WTC11 (cell line): ENCODE results near the gene RASSF1. TPM values are rescaled to one million over a fixed set of nuclear protein-coding genes. Genes with fewer than 3 reads are reported as not detected.

ENCODE experiments used
- ATAC-seq: fragments of 200-7000 bp; cut with Tn5 transposase; 2 replicates; pipeline ENCODE4 v1.10.0; 2021; ENCODE audit warnings: mild to moderate bottlenecking, moderate library complexity
- CTCF ChIA-PET: fragments of 300-600 bp; sonication (Branson Sonifier 250); formaldehyde crosslinking; loops from one replicate; lab custom pipeline; 2021; ENCODE audit warnings: antibody characterized with exemption; lab: Charles Lee
- POLR2A ChIA-PET: fragments of 350-600 bp; sonication (Branson Sonifier 250); formaldehyde crosslinking; loops from one replicate; lab custom pipeline; 2021; ENCODE audit warnings: antibody characterized with exemption; lab: Charles Lee
- DNase-seq: peaks from one replicate; pipeline ENCODE4 v3.0.0; 2021; ENCODE audit warnings: low spot score
- H3K27ac Mint-ChIP-seq: 2 replicates; pipeline ENCODE4 v1.8.0; 2021; ENCODE audit warnings: mixed read lengths
- H3K27me3 Mint-ChIP-seq: 2 replicates; pipeline ENCODE4 v1.8.0; 2021; ENCODE audit warnings: low read depth, mild to moderate bottlenecking, moderate library complexity, mixed read lengths
- H3K36me3 Mint-ChIP-seq: 2 replicates; pipeline ENCODE4 v1.8.0; 2021; ENCODE audit warnings: mixed read lengths
- H3K4me1 Mint-ChIP-seq: 2 replicates; pipeline ENCODE4 v1.8.0; 2022; ENCODE audit warnings: mixed read lengths
- H3K4me3 Mint-ChIP-seq: 2 replicates; pipeline ENCODE4 v1.8.0; 2021; ENCODE audit warnings: mild to moderate bottlenecking, moderate library complexity, mixed read lengths
- H3K9me3 Mint-ChIP-seq: 2 replicates; pipeline ENCODE4 v1.8.0; 2021; ENCODE audit warnings: mixed read lengths
- CBFB ChIP-seq: sonication (generic); formaldehyde crosslinking; IDR thresholded peaks from 2 replicates; pipeline ENCODE4 v1.8.1; 2022; ENCODE audit warnings: mild to moderate bottlenecking, low read depth, missing genetic modification reagents
- CREB1 ChIP-seq: sonication (generic); formaldehyde crosslinking; IDR thresholded peaks from 2 replicates; pipeline ENCODE4 v1.8.0; 2023; ENCODE audit warnings: mild to moderate bottlenecking, missing genetic modification reagents
- FOXP1 ChIP-seq: sonication (generic); formaldehyde crosslinking; IDR thresholded peaks from 2 replicates; pipeline ENCODE4 v1.8.0; 2022; ENCODE audit warnings: missing genetic modification reagents, mild to moderate bottlenecking, moderate library complexity, borderline replicate concordance
- GABPB1 ChIP-seq: sonication (generic); formaldehyde crosslinking; IDR thresholded peaks from 2 replicates; pipeline ENCODE4 v1.8.1; 2023; ENCODE audit warnings: mild to moderate bottlenecking, missing genetic modification reagents
- JUN ChIP-seq: sonication (generic); formaldehyde crosslinking; IDR thresholded peaks from 2 replicates; pipeline ENCODE4 v1.8.0; 2023; ENCODE audit warnings: mild to moderate bottlenecking, missing genetic modification reagents
- KAT7 ChIP-seq: sonication (generic); formaldehyde crosslinking; IDR thresholded peaks from 2 replicates; pipeline ENCODE4 v1.8.1; 2023; ENCODE audit warnings: missing genetic modification reagents, mild to moderate bottlenecking, borderline replicate concordance
- NFYB ChIP-seq: sonication (generic); formaldehyde crosslinking; conservative IDR thresholded peaks from 2 replicates; pipeline ENCODE4 v1.8.0; 2022; ENCODE audit warnings: low read depth, missing genetic modification reagents
- NR1H2 ChIP-seq: sonication (generic); formaldehyde crosslinking; IDR thresholded peaks from 2 replicates; pipeline ENCODE4 v1.9.0; 2021; ENCODE audit warnings: mild to moderate bottlenecking, moderate library complexity, missing genetic modification reagents
- SP1 ChIP-seq: sonication (generic); formaldehyde crosslinking; conservative IDR thresholded peaks from 2 replicates; pipeline ENCODE4 v1.8.1; 2022; ENCODE audit warnings: missing genetic modification reagents
- TP53 ChIP-seq: sonication (generic); formaldehyde crosslinking; IDR thresholded peaks from 2 replicates; pipeline ENCODE4 v1.8.1; 2023; ENCODE audit warnings: mild to moderate bottlenecking, missing genetic modification reagents
- ZNF121 ChIP-seq: sonication (generic); formaldehyde crosslinking; IDR thresholded peaks from 2 replicates; pipeline ENCODE4 v1.8.0; 2023; ENCODE audit warnings: missing genetic modification reagents
- ZNF138 ChIP-seq: sonication (generic); formaldehyde crosslinking; conservative IDR thresholded peaks from 2 replicates; pipeline ENCODE4 v1.8.1; 2022; ENCODE audit warnings: mild to moderate bottlenecking, moderate library complexity, missing genetic modification reagents
- ZNF219 ChIP-seq: sonication (generic); formaldehyde crosslinking; IDR thresholded peaks from 2 replicates; pipeline ENCODE4 v1.8.0; 2023; ENCODE audit warnings: missing genetic modification reagents, mild to moderate bottlenecking, borderline replicate concordance
- ZNF232 ChIP-seq: sonication (generic); formaldehyde crosslinking; IDR thresholded peaks from 2 replicates; pipeline ENCODE4 v1.8.0; 2022; ENCODE audit warnings: mild to moderate bottlenecking, missing genetic modification reagents
- total RNA-seq: library from RNA; stranded (reverse); gene quantifications from 3 replicates; pipeline ENCODE4 v1.2.3, GENCODE V29; 2021
- TF ChIP-seq, protein P1 (sequence below): sonication (generic); formaldehyde crosslinking; IDR thresholded peaks from 2 replicates; pipeline ENCODE4 v1.8.0; 2022; ENCODE audit warnings: mild to moderate bottlenecking, missing genetic modification reagents
- TF ChIP-seq, protein P2 (sequence below): sonication (generic); formaldehyde crosslinking; IDR thresholded peaks from 2 replicates; pipeline ENCODE4 v1.8.1; 2023; ENCODE audit warnings: mild to moderate bottlenecking, missing genetic modification reagents
- TF ChIP-seq, protein P3 (sequence below): fragments of 250-450 bp; sonication (Bioruptor Pico); IDR thresholded peaks from 2 replicates; pipeline ENCODE4 v1.9.0; 2021; ENCODE audit warnings: moderate library complexity, mild to moderate bottlenecking, inconsistent platforms, borderline replicate concordance
- TF ChIP-seq, protein P4 (sequence below): sonication (generic); formaldehyde crosslinking; IDR thresholded peaks from 2 replicates; pipeline ENCODE4 v1.8.1; 2023; ENCODE audit warnings: mild to moderate bottlenecking, missing genetic modification reagents, borderline replicate concordance
- TF ChIP-seq, protein P5 (sequence below): sonication (generic); formaldehyde crosslinking; IDR thresholded peaks from 2 replicates; pipeline ENCODE4 v1.8.1; 2022; ENCODE audit warnings: low read depth, missing genetic modification reagents, borderline replicate concordance
- TF ChIP-seq, protein P6 (sequence below): sonication (generic); formaldehyde crosslinking; IDR thresholded peaks from 2 replicates; pipeline ENCODE4 v1.8.0; 2022; ENCODE audit warnings: mild to moderate bottlenecking, missing genetic modification reagents
- TF ChIP-seq, protein P7 (sequence below): sonication (generic); formaldehyde crosslinking; IDR thresholded peaks from 2 replicates; pipeline ENCODE4 v1.8.1; 2023; ENCODE audit warnings: mild to moderate bottlenecking, moderate library complexity, missing genetic modification reagents

RASSF1 gene
- total RNA-seq, 1 experiment from 2014 or later = 14.5 TPM

DNA sequence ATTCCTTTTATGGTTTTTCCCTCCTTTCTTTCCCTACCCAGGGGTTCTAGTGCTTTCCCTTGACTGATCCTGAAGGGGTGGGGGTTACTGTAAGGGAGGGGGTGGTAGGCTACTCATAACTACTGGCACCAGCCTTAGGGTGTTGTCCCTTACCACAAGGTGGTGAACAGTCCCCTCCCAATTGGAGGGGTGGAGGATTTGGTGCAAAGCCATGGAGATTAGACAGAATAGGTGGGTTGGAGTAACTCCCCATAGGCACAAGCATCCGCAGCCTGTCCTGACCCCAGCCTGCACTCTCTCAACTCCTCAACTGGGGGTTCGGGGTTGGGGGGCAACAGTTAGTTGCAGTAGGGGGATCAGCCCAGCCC is 15.5 kb downstream of the RASSF1 start:
- ATAC-seq (no peak), DNase-seq (no peak)
- TF ChIP-seq, protein P1, sequence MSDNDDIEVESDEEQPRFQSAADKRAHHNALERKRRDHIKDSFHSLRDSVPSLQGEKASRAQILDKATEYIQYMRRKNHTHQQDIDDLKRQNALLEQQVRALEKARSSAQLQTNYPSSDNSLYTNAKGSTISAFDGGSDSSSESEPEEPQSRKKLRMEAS (CRISPR knock-in tag) = no peak
- no peak for TF ChIP-seq SP1 (CRISPR knock-in tag)
- TF ChIP-seq, protein P2, sequence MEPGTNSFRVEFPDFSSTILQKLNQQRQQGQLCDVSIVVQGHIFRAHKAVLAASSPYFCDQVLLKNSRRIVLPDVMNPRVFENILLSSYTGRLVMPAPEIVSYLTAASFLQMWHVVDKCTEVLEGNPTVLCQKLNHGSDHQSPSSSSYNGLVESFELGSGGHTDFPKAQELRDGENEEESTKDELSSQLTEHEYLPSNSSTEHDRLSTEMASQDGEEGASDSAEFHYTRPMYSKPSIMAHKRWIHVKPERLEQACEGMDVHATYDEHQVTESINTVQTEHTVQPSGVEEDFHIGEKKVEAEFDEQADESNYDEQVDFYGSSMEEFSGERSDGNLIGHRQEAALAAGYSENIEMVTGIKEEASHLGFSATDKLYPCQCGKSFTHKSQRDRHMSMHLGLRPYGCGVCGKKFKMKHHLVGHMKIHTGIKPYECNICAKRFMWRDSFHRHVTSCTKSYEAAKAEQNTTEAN (CRISPR knock-in tag) = no peak
- no peak for TF ChIP-seq ZNF138 (CRISPR knock-in tag)
- TF ChIP-seq CREB1 (CRISPR knock-in tag) = no peak
- TF ChIP-seq KAT7 (CRISPR knock-in tag) = no peak
- TF ChIP-seq, protein P3, sequence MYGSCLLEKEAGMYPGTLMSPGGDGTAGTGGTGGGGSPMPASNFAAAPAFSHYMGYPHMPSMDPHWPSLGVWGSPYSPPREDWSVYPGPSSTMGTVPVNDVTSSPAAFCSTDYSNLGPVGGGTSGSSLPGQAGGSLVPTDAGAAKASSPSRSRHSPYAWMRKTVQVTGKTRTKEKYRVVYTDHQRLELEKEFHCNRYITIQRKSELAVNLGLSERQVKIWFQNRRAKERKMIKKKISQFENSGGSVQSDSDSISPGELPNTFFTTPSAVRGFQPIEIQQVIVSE (CRISPR knock-in tag) = no peak
- TF ChIP-seq JUN (CRISPR knock-in tag) = no peak
- TF ChIP-seq NFYB (CRISPR knock-in tag) = no peak
- Mint-ChIP-seq H3K36me3 (peaks cover 12% of the 10 kb centered on the region), H3K9me3 (no peaks in the 10 kb centered on the region), H3K27me3 (no peaks in the 10 kb centered on the region), H3K4me1 (peaks cover 35% of the 10 kb centered on the region), H3K4me3 (no peak overlapping the region; the same call in 1 of the 2 replicates), H3K27ac (no peak overlapping the region)
- POLR2A ChIA-PET = no interaction called here
- CTCF ChIA-PET = interaction anchor here (0.7 to 5.5 kb wide), 8 partner anchors 12 to 287 kb away, joined by 3 to 95 read pairs (median 6); partner anchors contain the start of genes CISH, HYAL1, HYAL3 and IFRD2

DNA sequence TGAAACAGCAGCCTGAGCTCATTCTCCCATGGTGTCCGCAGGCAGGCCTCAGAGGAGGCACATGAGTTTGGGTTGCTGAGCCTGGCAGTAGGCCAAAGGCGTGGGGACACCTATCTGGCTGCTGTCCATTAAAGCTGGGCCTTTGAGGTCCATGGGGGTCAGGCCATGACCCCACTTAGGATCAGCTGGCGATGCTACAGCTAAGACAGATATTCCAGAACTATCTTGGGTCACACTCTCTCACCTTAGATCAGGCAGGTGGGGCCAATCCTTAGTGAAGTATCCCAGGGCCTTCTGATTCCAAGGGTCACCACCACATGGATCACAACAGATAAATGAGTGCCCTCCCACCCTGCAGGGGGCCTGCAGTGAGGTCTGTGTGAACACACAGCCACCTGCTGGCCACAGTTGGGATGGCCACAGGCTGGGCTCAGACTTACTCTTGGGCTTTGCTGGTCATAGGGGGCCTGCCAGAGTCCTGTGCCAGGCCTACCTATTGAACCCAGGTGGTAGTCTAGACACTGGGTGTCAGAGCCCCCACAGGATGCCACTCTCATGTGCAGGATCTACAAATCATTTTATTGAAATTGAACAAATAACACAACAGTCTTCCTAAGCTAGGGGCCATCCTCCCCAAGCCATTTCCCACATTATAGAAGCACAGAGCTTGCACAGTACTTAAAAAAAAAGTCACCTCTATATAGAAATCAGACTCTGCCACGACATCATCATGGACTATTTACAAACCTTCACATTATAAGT is 16.1 kb downstream of the RASSF1 start:
- ChIA-PET CTCF (interaction anchor here (0.6 to 5.5 kb wide), 13 partner anchors 12 to 287 kb away, joined by 3 to 95 read pairs (median 4); partner anchors contain the start of genes CISH, HYAL1, HYAL3 and IFRD2), POLR2A (no interaction called here)
- peak overlapping the region; percentile 45 for H3K27ac Mint-ChIP-seq
- H3K9me3 Mint-ChIP-seq = no peaks in the 10 kb centered on the region
- peaks cover 12% of the 10 kb centered on the region for H3K36me3 Mint-ChIP-seq
- H3K27me3 Mint-ChIP-seq = no peaks in the 10 kb centered on the region
- ATAC-seq = peak; percentile 23
- peaks cover 41% of the 10 kb centered on the region for H3K4me1 Mint-ChIP-seq
- DNase-seq = peak; percentile 94
- peak overlapping the region; percentile 22; the same call in 1 of the 2 replicates for H3K4me3 Mint-ChIP-seq
- TF ChIP-seq GABPB1 (CRISPR knock-in tag) (no peak), NR1H2 (CRISPR knock-in tag) (no peak), ZNF121 (CRISPR knock-in tag) (no peak), TP53 (CRISPR knock-in tag) (no peak), SP1 (CRISPR knock-in tag) (0 out of 2 replicates have a peak, but pooled peaks have one; percentile 24), NFYB (CRISPR knock-in tag) (no peak), ZNF138 (CRISPR knock-in tag) (no peak), ZNF232 (CRISPR knock-in tag) (no peak), ZNF219 (no peak), CBFB (CRISPR knock-in tag) (no peak), FOXP1 (CRISPR knock-in tag) (no peak)
- TF ChIP-seq, protein P4, sequence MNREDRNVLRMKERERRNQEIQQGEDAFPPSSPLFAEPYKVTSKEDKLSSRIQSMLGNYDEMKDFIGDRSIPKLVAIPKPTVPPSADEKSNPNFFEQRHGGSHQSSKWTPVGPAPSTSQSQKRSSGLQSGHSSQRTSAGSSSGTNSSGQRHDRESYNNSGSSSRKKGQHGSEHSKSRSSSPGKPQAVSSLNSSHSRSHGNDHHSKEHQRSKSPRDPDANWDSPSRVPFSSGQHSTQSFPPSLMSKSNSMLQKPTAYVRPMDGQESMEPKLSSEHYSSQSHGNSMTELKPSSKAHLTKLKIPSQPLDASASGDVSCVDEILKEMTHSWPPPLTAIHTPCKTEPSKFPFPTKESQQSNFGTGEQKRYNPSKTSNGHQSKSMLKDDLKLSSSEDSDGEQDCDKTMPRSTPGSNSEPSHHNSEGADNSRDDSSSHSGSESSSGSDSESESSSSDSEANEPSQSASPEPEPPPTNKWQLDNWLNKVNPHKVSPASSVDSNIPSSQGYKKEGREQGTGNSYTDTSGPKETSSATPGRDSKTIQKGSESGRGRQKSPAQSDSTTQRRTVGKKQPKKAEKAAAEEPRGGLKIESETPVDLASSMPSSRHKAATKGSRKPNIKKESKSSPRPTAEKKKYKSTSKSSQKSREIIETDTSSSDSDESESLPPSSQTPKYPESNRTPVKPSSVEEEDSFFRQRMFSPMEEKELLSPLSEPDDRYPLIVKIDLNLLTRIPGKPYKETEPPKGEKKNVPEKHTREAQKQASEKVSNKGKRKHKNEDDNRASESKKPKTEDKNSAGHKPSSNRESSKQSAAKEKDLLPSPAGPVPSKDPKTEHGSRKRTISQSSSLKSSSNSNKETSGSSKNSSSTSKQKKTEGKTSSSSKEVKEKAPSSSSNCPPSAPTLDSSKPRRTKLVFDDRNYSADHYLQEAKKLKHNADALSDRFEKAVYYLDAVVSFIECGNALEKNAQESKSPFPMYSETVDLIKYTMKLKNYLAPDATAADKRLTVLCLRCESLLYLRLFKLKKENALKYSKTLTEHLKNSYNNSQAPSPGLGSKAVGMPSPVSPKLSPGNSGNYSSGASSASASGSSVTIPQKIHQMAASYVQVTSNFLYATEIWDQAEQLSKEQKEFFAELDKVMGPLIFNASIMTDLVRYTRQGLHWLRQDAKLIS = no peak
- TF ChIP-seq, protein P5, sequence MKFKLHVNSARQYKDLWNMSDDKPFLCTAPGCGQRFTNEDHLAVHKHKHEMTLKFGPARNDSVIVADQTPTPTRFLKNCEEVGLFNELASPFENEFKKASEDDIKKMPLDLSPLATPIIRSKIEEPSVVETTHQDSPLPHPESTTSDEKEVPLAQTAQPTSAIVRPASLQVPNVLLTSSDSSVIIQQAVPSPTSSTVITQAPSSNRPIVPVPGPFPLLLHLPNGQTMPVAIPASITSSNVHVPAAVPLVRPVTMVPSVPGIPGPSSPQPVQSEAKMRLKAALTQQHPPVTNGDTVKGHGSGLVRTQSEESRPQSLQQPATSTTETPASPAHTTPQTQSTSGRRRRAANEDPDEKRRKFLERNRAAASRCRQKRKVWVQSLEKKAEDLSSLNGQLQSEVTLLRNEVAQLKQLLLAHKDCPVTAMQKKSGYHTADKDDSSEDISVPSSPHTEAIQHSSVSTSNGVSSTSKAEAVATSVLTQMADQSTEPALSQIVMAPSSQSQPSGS (CRISPR knock-in tag) = no peak
- TF ChIP-seq, protein P6, sequence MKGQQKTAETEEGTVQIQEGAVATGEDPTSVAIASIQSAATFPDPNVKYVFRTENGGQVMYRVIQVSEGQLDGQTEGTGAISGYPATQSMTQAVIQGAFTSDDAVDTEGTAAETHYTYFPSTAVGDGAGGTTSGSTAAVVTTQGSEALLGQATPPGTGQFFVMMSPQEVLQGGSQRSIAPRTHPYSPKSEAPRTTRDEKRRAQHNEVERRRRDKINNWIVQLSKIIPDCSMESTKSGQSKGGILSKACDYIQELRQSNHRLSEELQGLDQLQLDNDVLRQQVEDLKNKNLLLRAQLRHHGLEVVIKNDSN (CRISPR knock-in tag) = 0 out of 2 replicates have a peak, but pooled peaks have one; percentile 15
- TF ChIP-seq, protein P1 (CRISPR knock-in tag) = 0 out of 2 replicates have a peak, but pooled peaks have one; percentile 34
- TF ChIP-seq, protein P7, sequence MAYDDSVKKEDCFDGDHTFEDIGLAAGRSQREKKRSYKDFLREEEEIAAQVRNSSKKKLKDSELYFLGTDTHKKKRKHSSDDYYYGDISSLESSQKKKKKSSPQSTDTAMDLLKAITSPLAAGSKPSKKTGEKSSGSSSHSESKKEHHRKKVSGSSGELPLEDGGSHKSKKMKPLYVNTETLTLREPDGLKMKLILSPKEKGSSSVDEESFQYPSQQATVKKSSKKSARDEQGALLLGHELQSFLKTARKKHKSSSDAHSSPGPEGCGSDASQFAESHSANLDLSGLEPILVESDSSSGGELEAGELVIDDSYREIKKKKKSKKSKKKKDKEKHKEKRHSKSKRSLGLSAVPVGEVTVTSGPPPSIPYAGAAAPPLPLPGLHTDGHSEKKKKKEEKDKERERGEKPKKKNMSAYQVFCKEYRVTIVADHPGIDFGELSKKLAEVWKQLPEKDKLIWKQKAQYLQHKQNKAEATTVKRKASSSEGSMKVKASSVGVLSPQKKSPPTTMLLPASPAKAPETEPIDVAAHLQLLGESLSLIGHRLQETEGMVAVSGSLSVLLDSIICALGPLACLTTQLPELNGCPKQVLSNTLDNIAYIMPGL (CRISPR knock-in tag) = 0 out of 2 replicates have a peak, but pooled peaks have one; percentile 28
